HCT116 (cell line): ENCODE measurements around the gene COX7A2L.

ENCODE experiments used
- EZH2 ChIP-seq: fragments of 200-600 bp; sonication (generic); IDR thresholded peaks from 2 replicates; pipeline ENCODE4 v1.6.1; 2017; ENCODE audit warnings: antibody characterized with exemption, mixed run types
- EZH2phosphoT487 ChIP-seq: fragments of 200-600 bp; IDR thresholded peaks from 2 replicates; pipeline ENCODE4 v1.6.1; 2018; ENCODE audit warnings: antibody characterized with exemption, borderline replicate concordance
- JUND ChIP-seq: IDR thresholded peaks from 2 replicates; pipeline ENCODE4 v1.6.1; 2012
- POLR2A ChIP-seq: IDR thresholded peaks from 2 replicates; pipeline ENCODE4 v1.7.0; 2011; ENCODE audit warnings: borderline replicate concordance; ENCODE audit not compliant: insufficient read depth, insufficient read length; ENCODE audit errors: extremely low read depth
- POLR2AphosphoS5 ChIP-seq: IDR thresholded peaks from 2 replicates; pipeline ENCODE4 v1.6.1; 2011; ENCODE audit warnings: mild to moderate bottlenecking, low read depth, low read length, moderate library complexity
- RAD21 ChIP-seq: IDR thresholded peaks from 2 replicates; pipeline ENCODE4 v1.6.1; 2012; ENCODE audit warnings: low read depth, mild to moderate bottlenecking
- SP1 ChIP-seq: IDR thresholded peaks from 2 replicates; pipeline ENCODE4 v1.6.1; 2012; ENCODE audit warnings: low read depth
- YY1 ChIP-seq: IDR thresholded peaks from 2 replicates; pipeline ENCODE4 v1.6.1; 2011; ENCODE audit warnings: low read length, low read depth, moderate library complexity, mild to moderate bottlenecking; ENCODE audit not compliant: insufficient replicate concordance; ENCODE audit errors: extremely low read depth
- ZFX ChIP-seq: fragments of 450-650 bp; IDR thresholded peaks from 2 replicates; pipeline ENCODE4 v1.6.1; 2017
- ZNF274 ChIP-seq: fragments of 200-500 bp; sonication (Bioruptor generic); IDR thresholded peaks from 2 replicates; pipeline ENCODE4 v1.6.1; 2014; ENCODE audit warnings: mild to moderate bottlenecking, low read depth, low read length, inconsistent platforms
- TF ChIP-seq, protein P1 (sequence below), 3 experiments: fragments of 200-600 bp in 1 of 3; sonication (generic) in 1 of 3; IDR thresholded peaks in 2 of 3; conservative IDR thresholded peaks in 1 of 3; 2 replicates each; pipeline ENCODE4 v1.5.1; 2012 to 2017; ENCODE audit warnings: low read depth in 2 of 3, low read length in 2 of 3, antibody characterized with exemption in 1 of 3, borderline replicate concordance in 1 of 3, control low read depth in 1 of 3, mild to moderate bottlenecking in 1 of 3, mixed read lengths in 1 of 3, mixed run types in 1 of 3, moderate library complexity in 1 of 3; ENCODE audit not compliant: insufficient read depth in 1 of 3
- TF ChIP-seq, protein P2 (sequence below): IDR thresholded peaks from 2 replicates; pipeline ENCODE4 v1.6.1; 2012
- TF ChIP-seq, protein P3 (sequence below): IDR thresholded peaks from 2 replicates; pipeline ENCODE4 v1.6.1; 2012; ENCODE audit warnings: low read depth

DNA sequence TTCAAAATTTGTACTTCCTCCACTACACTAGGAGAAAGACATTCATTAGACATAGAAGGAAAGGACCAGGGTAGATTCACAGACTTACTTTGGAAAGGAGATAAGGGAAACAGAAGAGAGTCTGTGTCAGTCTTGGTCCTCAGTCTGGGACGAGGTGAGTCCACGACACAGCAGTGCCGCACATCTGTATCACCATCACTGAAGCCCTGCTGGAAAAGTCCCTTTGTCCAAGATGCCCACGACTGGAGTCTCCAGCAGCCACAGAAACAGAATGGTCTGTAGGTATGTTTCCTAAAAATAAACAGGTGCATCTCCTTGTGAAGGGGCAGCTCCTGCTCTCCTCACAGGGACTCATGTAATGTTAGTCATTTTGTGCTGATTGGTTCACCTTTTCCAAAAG is 27.4 kb downstream of the COX7A2L start:
- TF ChIP-seq, protein P1, sequence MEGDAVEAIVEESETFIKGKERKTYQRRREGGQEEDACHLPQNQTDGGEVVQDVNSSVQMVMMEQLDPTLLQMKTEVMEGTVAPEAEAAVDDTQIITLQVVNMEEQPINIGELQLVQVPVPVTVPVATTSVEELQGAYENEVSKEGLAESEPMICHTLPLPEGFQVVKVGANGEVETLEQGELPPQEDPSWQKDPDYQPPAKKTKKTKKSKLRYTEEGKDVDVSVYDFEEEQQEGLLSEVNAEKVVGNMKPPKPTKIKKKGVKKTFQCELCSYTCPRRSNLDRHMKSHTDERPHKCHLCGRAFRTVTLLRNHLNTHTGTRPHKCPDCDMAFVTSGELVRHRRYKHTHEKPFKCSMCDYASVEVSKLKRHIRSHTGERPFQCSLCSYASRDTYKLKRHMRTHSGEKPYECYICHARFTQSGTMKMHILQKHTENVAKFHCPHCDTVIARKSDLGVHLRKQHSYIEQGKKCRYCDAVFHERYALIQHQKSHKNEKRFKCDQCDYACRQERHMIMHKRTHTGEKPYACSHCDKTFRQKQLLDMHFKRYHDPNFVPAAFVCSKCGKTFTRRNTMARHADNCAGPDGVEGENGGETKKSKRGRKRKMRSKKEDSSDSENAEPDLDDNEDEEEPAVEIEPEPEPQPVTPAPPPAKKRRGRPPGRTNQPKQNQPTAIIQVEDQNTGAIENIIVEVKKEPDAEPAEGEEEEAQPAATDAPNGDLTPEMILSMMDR (IDR thresholded peaks at IDR 0.05 in 2 of 3, conservative IDR thresholded peaks at IDR 0.05 in 1 of 3; ENCODE audit: borderline replicate concordance in 1 of 3, insufficient read depth in 1 of 3, low read depth in 2 of 3, low read length in 2 of 3) = no peak
- TF ChIP-seq, protein P2, sequence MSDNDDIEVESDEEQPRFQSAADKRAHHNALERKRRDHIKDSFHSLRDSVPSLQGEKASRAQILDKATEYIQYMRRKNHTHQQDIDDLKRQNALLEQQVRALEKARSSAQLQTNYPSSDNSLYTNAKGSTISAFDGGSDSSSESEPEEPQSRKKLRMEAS = no peak
- no peak for TF ChIP-seq YY1
- TF ChIP-seq RAD21 = no peak
- TF ChIP-seq EZH2phosphoT487 = no peak
- no peak for TF ChIP-seq POLR2A
- no peak for TF ChIP-seq POLR2AphosphoS5
- no peak for TF ChIP-seq SP1
- no peak for TF ChIP-seq ZFX
- TF ChIP-seq, protein P3, sequence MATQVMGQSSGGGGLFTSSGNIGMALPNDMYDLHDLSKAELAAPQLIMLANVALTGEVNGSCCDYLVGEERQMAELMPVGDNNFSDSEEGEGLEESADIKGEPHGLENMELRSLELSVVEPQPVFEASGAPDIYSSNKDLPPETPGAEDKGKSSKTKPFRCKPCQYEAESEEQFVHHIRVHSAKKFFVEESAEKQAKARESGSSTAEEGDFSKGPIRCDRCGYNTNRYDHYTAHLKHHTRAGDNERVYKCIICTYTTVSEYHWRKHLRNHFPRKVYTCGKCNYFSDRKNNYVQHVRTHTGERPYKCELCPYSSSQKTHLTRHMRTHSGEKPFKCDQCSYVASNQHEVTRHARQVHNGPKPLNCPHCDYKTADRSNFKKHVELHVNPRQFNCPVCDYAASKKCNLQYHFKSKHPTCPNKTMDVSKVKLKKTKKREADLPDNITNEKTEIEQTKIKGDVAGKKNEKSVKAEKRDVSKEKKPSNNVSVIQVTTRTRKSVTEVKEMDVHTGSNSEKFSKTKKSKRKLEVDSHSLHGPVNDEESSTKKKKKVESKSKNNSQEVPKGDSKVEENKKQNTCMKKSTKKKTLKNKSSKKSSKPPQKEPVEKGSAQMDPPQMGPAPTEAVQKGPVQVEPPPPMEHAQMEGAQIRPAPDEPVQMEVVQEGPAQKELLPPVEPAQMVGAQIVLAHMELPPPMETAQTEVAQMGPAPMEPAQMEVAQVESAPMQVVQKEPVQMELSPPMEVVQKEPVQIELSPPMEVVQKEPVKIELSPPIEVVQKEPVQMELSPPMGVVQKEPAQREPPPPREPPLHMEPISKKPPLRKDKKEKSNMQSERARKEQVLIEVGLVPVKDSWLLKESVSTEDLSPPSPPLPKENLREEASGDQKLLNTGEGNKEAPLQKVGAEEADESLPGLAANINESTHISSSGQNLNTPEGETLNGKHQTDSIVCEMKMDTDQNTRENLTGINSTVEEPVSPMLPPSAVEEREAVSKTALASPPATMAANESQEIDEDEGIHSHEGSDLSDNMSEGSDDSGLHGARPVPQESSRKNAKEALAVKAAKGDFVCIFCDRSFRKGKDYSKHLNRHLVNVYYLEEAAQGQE = no peak
- no peak for TF ChIP-seq JUND
- no peak for TF ChIP-seq EZH2
- no peak for TF ChIP-seq ZNF274
